NCI-H774 (cell line): Measurements from ENCODE around the gene FAM210A.

Source experiments
- DNase-seq: peaks from one replicate; lab custom pipeline; 2025; lab: John Stamatoyannopoulos, UW

FAM210A gene

GRCh38 chr18:13621886-13622619 lies 104.3 kb downstream of the FAM210A start:
- no peak for DNase-seq

DNA sequence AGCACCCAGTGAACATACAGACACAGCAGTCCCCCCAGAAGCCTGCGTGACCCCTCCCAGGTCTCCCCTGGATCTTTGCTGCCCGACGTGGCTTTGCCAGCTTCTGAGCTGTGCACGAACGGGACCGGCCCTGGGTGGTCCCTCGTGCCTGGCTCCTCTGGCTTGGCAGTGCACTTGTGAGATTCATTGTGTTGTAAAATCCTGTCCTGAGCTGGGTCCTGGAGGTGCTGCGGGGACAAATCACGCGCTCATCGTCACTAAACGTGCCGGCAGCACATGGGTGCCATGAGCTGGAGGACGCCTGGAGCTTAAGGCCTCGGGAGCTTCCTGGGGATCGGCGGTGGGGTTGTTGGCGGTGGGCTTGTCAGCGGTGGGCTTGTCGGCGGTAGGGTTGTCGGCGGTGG lies 104.9 kb downstream of the FAM210A start:
- DNase-seq, result no peak

GRCh38 chr18:13620818-13621445 lies 105.4 kb downstream of the FAM210A start:
- DNase-seq, result no peak

DNA sequence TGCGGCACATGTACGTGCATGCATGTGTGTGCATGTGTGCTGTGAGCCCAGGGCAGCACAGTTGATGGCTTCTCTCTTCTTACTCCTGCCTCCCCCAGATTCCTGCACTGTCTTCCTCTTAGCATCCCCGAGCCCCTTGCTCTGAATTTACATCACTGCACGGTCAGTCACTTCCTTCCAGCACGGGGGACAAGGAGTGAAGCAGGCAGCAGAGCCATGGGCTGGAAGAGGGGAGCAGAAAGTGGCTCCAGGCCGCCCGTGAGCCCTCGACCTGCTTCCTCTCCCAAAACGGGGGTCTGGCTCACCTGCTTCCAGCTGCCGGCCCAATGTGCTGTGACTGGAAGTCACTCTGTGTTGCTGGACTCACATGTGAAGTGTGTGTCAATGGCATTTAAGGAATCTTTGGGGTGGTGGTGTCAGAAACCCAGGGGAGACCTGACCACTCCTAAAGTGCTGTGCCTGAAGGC lies 106.1 kb downstream of the FAM210A start:
- no peak for DNase-seq

DNA sequence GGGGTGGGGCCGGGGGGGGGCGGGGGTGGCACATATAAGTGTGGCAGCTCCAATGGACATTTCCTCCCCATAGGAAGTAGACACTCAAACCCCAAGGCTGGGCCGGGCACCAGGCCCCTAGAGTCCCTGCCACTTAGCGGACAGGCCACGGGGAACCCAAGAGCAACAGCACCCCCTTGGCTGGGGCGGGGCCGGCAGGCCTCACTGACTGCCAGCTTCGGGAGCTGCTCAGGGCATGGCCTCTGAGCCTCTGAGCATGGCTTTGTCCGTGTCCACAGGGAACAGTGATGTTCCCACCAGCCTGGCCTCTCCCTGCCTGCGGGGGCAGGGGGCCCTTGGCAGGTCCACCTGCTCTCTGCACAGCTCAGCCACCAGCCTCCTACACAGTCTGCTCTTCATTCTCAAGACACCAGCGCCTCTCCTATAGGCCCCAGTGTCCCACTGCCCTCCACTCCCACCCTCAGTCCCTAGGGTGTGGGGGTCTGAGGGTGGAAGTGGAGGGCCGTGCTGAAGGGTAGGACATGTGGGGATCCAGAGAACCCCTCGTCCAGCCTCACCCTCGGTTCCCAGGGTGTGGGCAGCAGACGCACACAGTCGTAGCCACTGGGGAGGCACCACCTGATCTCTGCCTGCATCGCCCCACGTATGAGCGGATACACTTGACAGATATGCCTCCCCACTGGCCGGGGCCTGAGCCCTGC lies 106.7 kb downstream of the FAM210A start:
- DNase-seq, result no peak

DNA sequence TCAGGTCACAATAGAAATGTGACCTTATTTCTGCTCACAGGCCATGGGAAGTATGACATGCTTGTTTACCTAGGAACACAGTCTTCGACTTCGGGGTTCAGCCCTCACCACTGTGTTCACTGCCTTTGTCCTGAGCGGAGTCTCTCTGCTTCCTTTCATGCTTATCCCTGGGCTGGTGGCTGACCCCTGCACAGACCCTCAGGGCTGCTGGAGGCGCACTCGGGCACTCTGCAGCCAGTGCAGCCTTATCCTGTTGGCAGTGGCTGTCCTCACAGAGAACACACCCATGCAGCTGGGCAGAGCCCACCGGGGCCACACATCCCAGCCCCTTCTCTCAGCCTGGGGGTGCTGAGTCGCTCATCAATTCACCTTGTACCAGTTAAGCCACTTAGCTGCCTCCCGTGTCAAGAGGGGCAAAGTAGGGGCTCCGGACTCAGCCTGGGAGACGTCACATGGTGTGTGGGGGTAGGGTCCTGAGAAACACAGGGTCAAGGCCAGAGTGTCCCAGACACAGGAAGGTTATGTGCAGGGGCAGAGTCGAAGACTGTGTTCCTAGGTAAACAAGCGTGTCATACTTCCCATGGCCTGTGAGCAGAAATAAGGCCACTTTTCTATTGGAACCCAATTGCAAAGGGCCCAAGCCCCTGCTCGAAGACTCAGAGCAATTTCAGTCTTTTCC lies 107.5 kb downstream of the FAM210A start:
- no peak for DNase-seq

DNA sequence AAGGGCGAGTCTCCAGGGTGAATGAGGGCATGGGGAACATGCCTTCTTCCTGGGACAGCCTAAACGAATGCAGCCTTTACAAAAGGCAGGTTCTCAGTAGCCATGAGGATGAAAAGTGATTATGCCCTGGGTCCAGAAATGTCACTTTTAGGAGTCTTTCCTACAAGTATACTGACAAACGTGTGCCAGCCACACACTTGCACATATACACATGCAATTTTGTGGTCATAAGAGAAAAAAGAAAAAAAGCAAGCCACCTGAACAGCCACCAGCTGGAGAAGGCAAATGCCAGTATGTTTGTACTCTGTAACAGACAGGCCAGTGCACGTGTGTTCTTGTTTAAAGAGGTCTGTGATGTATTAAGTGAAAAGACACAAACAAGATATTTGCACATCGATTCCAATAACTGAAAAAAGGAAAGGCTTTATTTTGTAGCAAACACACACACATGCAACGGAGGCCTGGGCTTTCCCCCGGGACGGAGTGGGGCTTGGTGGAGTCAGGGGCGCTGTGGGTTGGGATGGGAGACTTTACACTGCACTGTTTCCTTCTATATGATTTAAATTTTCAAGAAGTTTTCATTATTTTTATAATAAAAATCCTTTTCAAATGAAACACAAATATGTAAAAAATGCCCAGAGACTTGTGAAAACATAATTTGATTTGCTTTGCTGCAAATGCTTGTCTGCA lies 108.4 kb downstream of the FAM210A start:
- no peak for DNase-seq

- no peak for DNase-seq
Observed at GRCh38 chr18:13616525-13617035, 109.8 kb downstream of the FAM210A start.

- no peak for DNase-seq
Observed at GRCh38 chr18:13616041-13616440, 110.3 kb downstream of the FAM210A start.

GRCh38 chr18:13615432-13615861 lies 110.9 kb downstream of the FAM210A start:
- DNase-seq, result no peak

GRCh38 chr18:13614641-13615288 lies 111.6 kb downstream of the FAM210A start:
- no peak for DNase-seq

DNA sequence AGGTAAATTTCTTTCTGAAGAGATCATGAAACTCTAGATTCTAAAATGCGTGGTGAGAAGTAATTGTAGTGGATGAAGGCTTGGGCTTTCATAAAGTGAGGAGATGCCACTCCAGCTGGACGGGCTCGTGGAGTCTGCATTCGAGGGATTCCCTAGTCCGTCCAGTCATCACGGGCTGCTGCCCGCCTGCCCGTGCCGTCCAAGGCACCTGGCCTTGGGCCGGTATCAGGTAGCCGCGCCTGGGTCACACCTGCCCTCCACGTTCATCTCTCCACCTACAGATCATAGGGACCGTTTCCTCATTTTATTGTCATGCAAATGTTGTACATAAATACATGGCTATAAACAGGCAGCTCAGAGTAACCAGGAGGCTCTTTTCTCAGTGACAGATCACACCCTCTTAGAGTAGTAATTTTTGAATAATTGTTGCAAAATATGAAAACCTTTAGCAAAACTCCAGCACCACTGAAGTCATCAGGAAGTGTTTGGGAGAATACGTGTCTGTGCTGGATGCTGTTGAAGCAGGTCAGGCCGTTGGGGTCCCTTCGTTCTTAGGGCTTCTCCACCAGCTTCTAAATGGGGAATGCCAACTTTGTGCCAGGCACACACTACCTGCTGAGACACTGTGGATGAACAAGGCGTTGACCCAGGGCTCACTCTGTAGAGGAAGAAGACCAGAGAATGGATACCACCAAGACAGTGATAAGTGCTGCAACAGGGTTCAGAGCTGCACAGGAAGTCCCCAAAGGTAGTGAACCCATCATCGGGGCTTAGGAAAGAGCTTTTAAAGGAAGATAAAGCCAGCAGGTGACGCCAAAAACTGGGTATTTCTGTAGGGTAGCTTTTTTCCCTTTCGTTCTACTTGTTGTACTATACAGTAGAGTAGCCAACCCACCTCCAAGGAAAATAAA lies 112.5 kb downstream of the FAM210A start:
- DNase-seq, result peak; percentile 25
